ENCODE data around the gene FAM32A. TPM values are rescaled to one million over a fixed set of nuclear protein-coding genes. Genes with fewer than 3 reads are reported as not detected.

Gene FAM32A
- total RNA-seq, 1 donor from 2014 or later: 106 TPM

DNA sequence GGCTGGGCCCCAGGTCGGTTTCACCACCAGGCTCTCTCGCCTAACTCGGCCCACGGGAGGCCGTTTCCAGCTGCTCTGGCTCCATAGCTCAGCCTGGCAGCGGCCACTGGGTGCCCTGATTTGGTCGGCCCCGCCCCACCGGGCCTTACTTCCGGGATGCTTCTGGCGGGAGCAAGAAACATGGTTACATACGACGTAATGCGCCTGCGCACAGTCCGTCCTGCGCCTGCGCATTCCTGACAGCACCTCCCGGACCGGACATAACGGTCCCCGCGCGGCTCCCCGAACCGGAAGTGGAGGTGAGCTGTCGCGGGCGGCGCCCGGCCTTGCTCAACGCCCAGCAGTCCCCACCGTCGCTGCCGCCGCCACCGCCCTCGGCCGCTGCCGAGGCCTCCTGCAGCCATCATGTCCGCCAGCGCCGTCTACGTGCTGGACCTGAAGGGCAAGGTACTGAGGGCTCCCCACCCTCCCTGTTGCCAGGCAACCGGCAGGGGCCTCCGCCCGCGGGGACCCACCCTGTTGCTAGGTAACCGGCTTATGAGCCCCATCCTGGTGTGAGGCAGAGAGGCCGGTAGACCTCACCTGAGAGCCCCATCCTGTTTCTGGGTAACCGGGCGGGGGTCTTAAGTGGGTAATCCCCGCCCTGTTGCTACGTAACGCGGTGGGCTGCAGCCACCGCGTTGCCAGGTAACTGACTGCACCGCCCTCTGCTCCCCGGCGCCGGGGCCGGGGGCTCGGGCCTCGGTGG lies 12.6 kb downstream of the FAM32A start, which contains the start of gene AP1M1:
TSS of gene AP1M1 (plus strand) at position 290 of the 748 bp plus-strand sequence. CDS start at position 406, 116 bp downstream.
- peak within 1 kb of the TSS; percentile 89 for H3K4me3 ChIP-seq (ENCODE audit: insufficient read depth, low read depth, low read length)
- H3K27me3 ChIP-seq (ENCODE audit: insufficient read depth, low read length): no peaks in the 10 kb centered on the region
- H3K4me1 Mint-ChIP-seq (ENCODE audit: low read depth, unreplicated experiment): peaks cover 19% of the 10 kb centered on the region
- peak within 1 kb of the TSS; percentile 93 for H3K4me3 Mint-ChIP-seq (ENCODE audit: unreplicated experiment)
- peaks cover 41% of the 10 kb centered on the region for H4K20me1 ChIP-seq (ENCODE audit: insufficient read depth, low read length)
- peaks cover 7% of the 10 kb centered on the region for H3K36me3 ChIP-seq (ENCODE audit: insufficient read depth, low read length)
- peaks cover 23% of the 10 kb centered on the region for H3K4me1 ChIP-seq (ENCODE audit: insufficient read depth, low read length)
- peak; percentile 90 for DNase-seq (ENCODE audit: low read depth)
- peak within 1 kb of the TSS; percentile 94 for H3K4me2 ChIP-seq (ENCODE audit: low read length)
- H3K9me3 Mint-ChIP-seq (ENCODE audit: unreplicated experiment): no peaks in the 10 kb centered on the region
- peaks cover 14% of the 10 kb centered on the region for H3K36me3 Mint-ChIP-seq (ENCODE audit: low read depth, unreplicated experiment)
- H3K27ac Mint-ChIP-seq (ENCODE audit: unreplicated experiment): peak within 1 kb of the TSS; percentile 59
- TF ChIP-seq, protein P1, sequence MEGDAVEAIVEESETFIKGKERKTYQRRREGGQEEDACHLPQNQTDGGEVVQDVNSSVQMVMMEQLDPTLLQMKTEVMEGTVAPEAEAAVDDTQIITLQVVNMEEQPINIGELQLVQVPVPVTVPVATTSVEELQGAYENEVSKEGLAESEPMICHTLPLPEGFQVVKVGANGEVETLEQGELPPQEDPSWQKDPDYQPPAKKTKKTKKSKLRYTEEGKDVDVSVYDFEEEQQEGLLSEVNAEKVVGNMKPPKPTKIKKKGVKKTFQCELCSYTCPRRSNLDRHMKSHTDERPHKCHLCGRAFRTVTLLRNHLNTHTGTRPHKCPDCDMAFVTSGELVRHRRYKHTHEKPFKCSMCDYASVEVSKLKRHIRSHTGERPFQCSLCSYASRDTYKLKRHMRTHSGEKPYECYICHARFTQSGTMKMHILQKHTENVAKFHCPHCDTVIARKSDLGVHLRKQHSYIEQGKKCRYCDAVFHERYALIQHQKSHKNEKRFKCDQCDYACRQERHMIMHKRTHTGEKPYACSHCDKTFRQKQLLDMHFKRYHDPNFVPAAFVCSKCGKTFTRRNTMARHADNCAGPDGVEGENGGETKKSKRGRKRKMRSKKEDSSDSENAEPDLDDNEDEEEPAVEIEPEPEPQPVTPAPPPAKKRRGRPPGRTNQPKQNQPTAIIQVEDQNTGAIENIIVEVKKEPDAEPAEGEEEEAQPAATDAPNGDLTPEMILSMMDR (IDR thresholded peaks at IDR 0.05; ENCODE audit: insufficient read depth, low read depth, low read length): no peak
- no peak for TF ChIP-seq EZH2 (IDR thresholded peaks at IDR 0.05; ENCODE audit: insufficient read depth, low read length)
- peak within 1 kb of the TSS; percentile 76 for H3K27ac ChIP-seq (ENCODE audit: low read depth, low read length)
- no peak for FAIRE-seq
- H3K9ac ChIP-seq (ENCODE audit: low read length): peak within 1 kb of the TSS; percentile 92
- peak within 1 kb of the TSS; percentile 79 for H2AFZ ChIP-seq (ENCODE audit: low read depth, low read length)
- no peaks in the 10 kb centered on the region for H3K27me3 Mint-ChIP-seq (ENCODE audit: low read depth, unreplicated experiment)
- peaks cover 49% of the 10 kb centered on the region for H3K79me2 ChIP-seq (ENCODE audit: insufficient read depth, low read length)
- H3K9me3 ChIP-seq (ENCODE audit: insufficient read depth, low read depth, low read length): no peaks in the 10 kb centered on the region

DNA sequence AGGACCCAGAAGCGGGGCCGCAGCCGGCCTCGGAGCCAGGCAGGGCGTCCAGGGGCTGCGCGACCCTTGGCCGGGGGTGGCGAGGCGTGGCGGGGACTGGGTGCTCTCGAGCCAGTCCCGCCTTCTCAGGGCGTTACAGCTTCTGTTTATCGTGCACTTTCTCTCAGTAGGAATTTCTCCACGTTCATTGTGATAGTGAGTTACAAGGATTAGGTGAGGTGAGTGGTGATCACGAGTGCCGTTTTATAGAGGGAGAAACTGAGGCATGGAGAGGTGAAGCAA lies 13.1 kb downstream of the FAM32A start:
- H3K4me3 Mint-ChIP-seq (ENCODE audit: unreplicated experiment): peak overlapping the region; percentile 93
- FAIRE-seq (no peak), DNase-seq (ENCODE audit: low read depth) (no peak)
- H2AFZ ChIP-seq (ENCODE audit: low read depth, low read length): peak overlapping the region; percentile 13
- peak overlapping the region; percentile 4 for H3K27ac Mint-ChIP-seq (ENCODE audit: unreplicated experiment)
- peaks cover 10% of the 10 kb centered on the region for H3K36me3 ChIP-seq (ENCODE audit: insufficient read depth, low read length)
- H3K79me2 ChIP-seq (ENCODE audit: insufficient read depth, low read length): peaks cover 55% of the 10 kb centered on the region
- no peak for TF ChIP-seq EZH2 (IDR thresholded peaks at IDR 0.05; ENCODE audit: insufficient read depth, low read length)
- H3K4me2 ChIP-seq (ENCODE audit: low read length): peak overlapping the region; percentile 94
- peak overlapping the region; percentile 92 for H3K9ac ChIP-seq (ENCODE audit: low read length)
- H3K36me3 Mint-ChIP-seq (ENCODE audit: low read depth, unreplicated experiment): peaks cover 14% of the 10 kb centered on the region
- peak overlapping the region; percentile 89 for H3K4me3 ChIP-seq (ENCODE audit: insufficient read depth, low read depth, low read length)
- H3K27me3 ChIP-seq (ENCODE audit: insufficient read depth, low read length): no peaks in the 10 kb centered on the region
- H3K27ac ChIP-seq (ENCODE audit: low read depth, low read length): peak overlapping the region; percentile 76
- no peaks in the 10 kb centered on the region for H3K9me3 ChIP-seq (ENCODE audit: insufficient read depth, low read depth, low read length)
- peaks cover 46% of the 10 kb centered on the region for H4K20me1 ChIP-seq (ENCODE audit: insufficient read depth, low read length)
- peaks cover 23% of the 10 kb centered on the region for H3K4me1 ChIP-seq (ENCODE audit: insufficient read depth, low read length)
- no peaks in the 10 kb centered on the region for H3K27me3 Mint-ChIP-seq (ENCODE audit: low read depth, unreplicated experiment)
- peaks cover 20% of the 10 kb centered on the region for H3K4me1 Mint-ChIP-seq (ENCODE audit: low read depth, unreplicated experiment)
- no peaks in the 10 kb centered on the region for H3K9me3 Mint-ChIP-seq (ENCODE audit: unreplicated experiment)

DNA sequence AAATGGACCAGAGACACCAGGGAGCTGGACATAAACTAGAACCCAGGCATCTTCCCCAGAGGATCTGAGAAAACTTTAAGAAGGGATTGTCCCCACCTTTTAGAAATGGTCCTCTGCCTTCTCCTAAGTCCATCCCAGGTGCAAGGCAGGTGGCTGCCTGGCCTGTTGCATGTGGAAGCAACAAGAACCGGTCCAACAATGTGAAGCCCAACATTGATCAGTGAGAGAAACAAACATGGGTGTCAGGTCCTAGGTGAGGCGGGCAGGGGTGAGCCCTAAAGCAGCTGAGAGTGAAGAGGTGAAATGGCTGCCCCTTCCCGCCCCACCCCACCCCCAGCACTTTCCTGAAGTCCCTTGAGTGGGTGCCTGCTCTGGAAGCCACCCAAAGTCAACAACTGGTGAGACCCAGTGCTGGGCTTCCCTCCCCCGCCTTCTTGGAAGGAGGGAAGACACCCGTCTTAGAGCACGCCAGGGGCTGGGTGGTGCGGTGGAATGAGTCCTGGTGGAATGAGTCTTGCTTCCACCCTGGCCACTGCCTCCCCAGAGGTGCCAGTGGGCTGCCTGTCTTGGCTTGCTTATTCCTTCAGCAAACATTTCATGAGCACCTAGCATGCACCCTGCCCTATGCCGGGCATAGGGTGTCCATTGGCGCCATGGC lies 14.2 kb downstream of the FAM32A start:
- H3K27ac Mint-ChIP-seq (ENCODE audit: unreplicated experiment): peak overlapping the region; percentile 28
- no peaks in the 10 kb centered on the region for H3K27me3 Mint-ChIP-seq (ENCODE audit: low read depth, unreplicated experiment)
- H3K36me3 Mint-ChIP-seq (ENCODE audit: low read depth, unreplicated experiment): peaks cover 17% of the 10 kb centered on the region
- H3K9me3 Mint-ChIP-seq (ENCODE audit: unreplicated experiment): no peaks in the 10 kb centered on the region
- Histone ChIP-seq H3K4me3 (ENCODE audit: insufficient read depth, low read depth, low read length) (no peak overlapping the region), H3K9ac (ENCODE audit: low read length) (peak overlapping the region; percentile 92), H3K4me2 (ENCODE audit: low read length) (peak overlapping the region; percentile 94), H3K36me3 (ENCODE audit: insufficient read depth, low read length) (peaks cover 16% of the 10 kb centered on the region), H3K27me3 (ENCODE audit: insufficient read depth, low read length) (no peaks in the 10 kb centered on the region), H3K27ac (ENCODE audit: low read depth, low read length) (no peak overlapping the region), H3K4me1 (ENCODE audit: insufficient read depth, low read length) (peaks cover 23% of the 10 kb centered on the region), H2AFZ (ENCODE audit: low read depth, low read length) (no peak overlapping the region), H3K79me2 (ENCODE audit: insufficient read depth, low read length) (peaks cover 62% of the 10 kb centered on the region), H3K9me3 (ENCODE audit: insufficient read depth, low read depth, low read length) (no peaks in the 10 kb centered on the region), H4K20me1 (ENCODE audit: insufficient read depth, low read length) (peaks cover 57% of the 10 kb centered on the region)
- DNase-seq (ENCODE audit: low read depth) (no peak), FAIRE-seq (no peak)
- peak overlapping the region; percentile 93 for H3K4me3 Mint-ChIP-seq (ENCODE audit: unreplicated experiment)
- TF ChIP-seq, protein P1 (IDR thresholded peaks at IDR 0.05; ENCODE audit: insufficient read depth, low read depth, low read length): no peak
- no peak for TF ChIP-seq EZH2 (IDR thresholded peaks at IDR 0.05; ENCODE audit: insufficient read depth, low read length)
- peaks cover 20% of the 10 kb centered on the region for H3K4me1 Mint-ChIP-seq (ENCODE audit: low read depth, unreplicated experiment)

Data from astrocyte (in vitro differentiated cells and primary cell).